ENCODE data around the gene IGF2BP3.
"Not testable (repeated sequence)": the region's sequence is repeated elsewhere in the genome, so short reads cannot be mapped to it uniquely, and the experiment has no call there.

The IGF2BP3 gene

GRCh38 chr7:23422384-23422783 lies 47.9 kb downstream of the IGF2BP3 start:
- no peak for DNase-seq (ENCODE audit: low spot score)

- DNase-seq (ENCODE audit: low spot score), result no peak
Measured at GRCh38 chr7:23419845-23420244, 50.4 kb downstream of the IGF2BP3 start.

DNA sequence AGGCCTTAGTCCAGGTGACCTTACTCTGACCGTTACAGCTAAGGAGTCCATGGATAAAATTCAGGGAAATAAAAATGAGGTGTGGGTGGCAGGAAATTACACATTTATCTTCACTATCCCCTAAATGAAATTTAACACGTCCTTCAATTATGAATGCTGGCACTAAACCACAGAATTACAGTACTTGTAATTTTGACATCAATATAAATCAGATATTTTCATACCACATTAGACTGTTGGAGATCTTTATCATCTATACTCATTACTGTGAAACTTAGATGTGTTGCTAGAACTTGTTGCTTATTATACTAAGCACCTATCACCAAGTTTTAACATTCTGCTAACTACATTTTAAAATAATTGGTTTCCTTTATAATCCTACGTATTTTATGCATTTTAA lies 51.1 kb downstream of the IGF2BP3 start:
- no peak for DNase-seq (ENCODE audit: low spot score)

DNA sequence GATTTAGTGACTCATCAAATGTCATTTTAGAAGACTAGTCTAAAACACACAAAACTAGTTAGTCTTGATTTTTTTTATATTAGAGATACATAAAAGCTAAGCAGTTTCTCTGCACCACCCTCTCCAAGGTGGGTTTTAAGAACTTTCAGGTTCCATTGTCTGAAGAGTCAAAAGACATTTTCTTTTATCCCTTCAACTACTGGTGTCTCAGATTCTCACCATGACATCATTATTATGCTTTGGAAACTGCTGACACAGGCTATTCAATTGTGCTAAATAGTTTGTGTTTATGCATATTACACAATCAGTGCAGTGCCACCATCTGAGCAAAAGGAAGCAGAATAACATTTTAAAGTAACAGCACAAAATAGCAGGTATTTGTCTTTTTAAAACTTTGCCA lies 52.2 kb downstream of the IGF2BP3 start:
- peak; percentile 17 for DNase-seq (ENCODE audit: low spot score)

DNA sequence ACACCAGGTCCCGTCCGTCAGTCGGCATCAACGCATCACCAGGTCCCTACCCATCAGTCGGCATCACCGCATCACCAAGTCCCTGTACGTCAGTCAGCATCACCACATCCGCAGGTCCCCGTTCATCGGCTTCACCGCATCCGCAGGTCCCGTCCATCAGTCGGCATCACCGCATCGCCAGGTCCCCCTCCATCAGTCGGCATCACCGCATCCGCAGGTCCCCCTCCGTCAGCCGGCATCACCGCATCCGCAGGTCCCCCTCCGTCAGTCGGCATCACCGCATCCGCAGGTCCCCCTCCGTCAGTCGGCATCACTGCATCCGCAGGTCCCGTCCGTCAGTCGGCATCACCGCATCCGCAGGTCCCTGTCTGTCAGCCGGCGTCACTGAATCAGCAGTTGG lies 55.1 kb downstream of the IGF2BP3 start:
- DNase-seq (ENCODE audit: low spot score), result no peak

- DNase-seq (ENCODE audit: low spot score), result no peak
Measured at GRCh38 chr7:23410446-23411183, 59.7 kb downstream of the IGF2BP3 start.

DNA sequence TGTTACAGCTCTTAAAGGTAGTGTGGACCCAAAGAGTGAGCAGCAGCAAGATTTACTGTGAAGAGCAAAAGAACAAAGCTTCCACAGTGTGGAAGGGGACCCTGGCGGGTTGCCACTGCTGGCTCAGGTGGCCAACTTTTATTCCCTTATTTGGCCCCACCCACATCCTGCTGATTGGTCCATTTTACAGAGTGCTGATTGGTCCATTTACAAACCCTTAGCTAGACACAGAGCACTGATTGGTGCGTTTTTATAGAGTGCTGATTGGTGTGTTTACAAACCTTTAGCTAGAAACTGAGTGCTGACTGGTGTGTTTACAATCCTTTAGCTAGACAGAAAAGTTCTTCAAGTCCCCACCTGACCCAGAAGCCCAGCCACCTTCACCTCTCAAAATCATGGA lies 63.7 kb downstream of the IGF2BP3 start:
- DNase-seq (ENCODE audit: low spot score), result not testable (repeated sequence)

- no peak for DNase-seq (ENCODE audit: low spot score)
Measured at GRCh38 chr7:23405240-23405618, 65.1 kb downstream of the IGF2BP3 start.

DNA sequence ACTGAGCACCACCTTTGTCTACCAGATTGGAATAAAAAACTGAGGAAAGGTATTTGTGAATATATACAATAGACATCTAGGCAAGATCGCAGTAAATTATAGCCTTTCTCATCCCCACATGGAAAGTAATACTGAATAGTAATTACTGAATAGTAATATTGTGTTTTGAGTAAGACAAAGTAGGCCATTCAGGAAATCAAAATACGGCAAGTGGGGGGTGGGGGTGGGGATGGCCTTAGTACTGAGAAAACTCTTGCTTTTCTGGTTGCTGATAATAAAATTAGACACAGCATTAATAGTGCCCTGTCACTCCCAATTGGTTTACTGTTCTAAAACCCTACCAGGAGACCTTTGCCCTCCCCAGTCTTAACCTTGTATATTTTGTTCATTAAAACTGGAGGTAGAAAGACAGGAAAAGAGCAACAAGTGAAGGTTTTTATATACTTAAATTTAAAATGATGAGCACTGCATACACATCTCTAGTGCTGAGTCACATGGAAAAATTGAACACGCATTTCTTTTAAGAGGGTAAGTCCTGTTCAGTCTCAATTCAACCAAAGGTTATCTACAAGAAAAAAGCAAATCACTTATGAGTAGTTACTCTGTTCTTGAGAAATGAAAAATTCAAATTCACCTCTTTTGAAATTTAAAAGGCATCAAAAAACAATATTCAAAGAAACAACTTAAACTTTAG lies 65.6 kb downstream of the IGF2BP3 start:
- DNase-seq (ENCODE audit: low spot score), result no peak

- DNase-seq (ENCODE audit: low spot score), result no peak
Measured at GRCh38 chr7:23403970-23404369, 66.3 kb downstream of the IGF2BP3 start.

DNA sequence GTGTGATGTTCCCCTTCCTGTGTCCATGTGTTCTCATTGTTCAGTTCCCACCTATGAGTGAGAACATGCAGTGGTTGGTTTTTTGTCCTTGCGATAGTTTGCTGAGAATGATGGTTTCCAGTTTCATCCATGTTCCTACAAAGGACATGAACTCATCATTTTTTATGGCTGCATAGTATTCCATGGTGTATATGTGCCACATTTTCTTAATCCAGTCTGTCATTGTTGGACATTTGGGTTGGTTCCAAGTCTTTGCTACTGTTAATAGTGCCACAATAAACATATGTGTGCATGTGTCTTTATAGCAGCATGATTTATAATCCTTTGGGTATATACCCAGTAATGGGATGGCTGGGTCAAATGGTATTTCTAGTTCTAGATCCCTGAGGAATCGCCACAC lies 72.2 kb downstream of the IGF2BP3 start:
- not testable (repeated sequence) for DNase-seq (ENCODE audit: low spot score)

DNA sequence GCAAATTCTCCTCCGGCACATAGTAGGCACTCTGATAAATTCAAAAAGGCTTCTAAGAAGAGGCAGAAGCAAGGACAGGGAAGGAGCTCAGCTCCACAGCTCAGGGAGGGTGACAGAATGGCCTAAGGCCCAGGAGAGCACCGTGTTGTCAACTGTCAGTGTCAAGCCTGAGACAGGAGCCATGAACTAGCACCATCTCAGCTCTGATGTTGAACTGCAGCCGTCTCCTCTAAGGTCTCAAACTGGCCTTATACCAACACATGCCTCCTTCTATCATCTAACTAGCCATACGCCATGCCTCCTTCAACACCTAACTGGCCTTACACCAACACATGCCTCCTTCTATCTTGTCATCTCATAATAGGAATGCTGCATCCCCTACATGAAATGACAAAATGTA lies 73.0 kb downstream of the IGF2BP3 start:
- no peak for DNase-seq (ENCODE audit: low spot score)

- no peak for DNase-seq (ENCODE audit: low spot score)
Measured at GRCh38 chr7:23396222-23397015, 73.9 kb downstream of the IGF2BP3 start.

DNA sequence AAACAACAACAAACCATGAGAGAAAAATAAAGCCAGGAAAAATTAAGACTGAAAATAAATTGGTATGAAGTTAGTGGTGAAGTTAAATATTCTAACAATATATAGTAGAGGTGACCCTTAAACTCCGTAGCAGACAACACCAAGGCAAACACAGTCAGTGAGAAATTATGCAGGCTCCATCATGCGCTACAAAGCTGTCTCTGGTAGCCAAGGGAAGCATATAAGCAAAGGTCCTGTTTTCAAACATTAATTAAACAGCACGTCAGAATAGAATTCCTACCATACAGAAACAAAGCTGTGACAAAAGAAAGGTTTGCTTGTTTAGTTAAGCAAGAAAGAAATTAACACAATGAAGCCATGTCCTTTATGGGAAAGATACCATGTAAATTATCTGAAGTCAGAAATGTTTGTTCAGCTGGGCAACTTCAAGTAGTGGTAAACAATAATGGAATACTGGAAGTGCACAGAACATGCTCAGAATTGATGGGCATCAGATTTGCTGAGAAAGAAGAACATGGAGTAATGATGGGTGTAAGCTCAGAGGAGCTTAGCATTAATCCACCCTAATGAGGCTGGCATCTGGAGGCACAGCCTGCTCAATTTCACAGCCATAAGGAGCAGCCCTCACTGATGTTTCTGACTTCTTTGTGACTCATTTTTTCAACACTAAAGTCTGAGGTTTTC lies 75.7 kb downstream of the IGF2BP3 start:
- DNase-seq (ENCODE audit: low spot score), result no peak

- no peak for DNase-seq (ENCODE audit: low spot score)
Measured at GRCh38 chr7:23393636-23394035, 76.7 kb downstream of the IGF2BP3 start.

- no peak for DNase-seq (ENCODE audit: low spot score)
Measured at GRCh38 chr7:23389701-23390100, 80.6 kb downstream of the IGF2BP3 start.

DNA sequence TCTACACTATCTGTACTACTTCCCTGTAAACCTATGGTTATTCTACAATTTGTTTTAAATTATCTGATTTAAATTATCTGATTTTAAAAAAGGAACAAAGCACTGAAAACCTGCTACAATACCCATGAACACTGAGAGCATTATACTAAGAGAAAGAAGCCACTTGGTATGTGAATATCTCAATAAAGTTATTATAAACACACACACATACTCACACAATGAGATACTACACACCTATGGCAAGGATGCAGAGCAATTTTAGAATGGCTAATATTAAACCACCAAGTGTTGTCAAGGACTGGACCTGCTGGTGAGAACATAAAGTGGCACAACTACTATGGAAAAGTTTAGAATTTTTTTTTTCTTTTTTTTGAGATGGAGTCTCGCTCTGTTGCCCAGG lies 82.7 kb downstream of the IGF2BP3 start:
- DNase-seq (ENCODE audit: low spot score), result no peak

GRCh38 chr7:23385140-23385539 lies 85.2 kb downstream of the IGF2BP3 start:
- DNase-seq (ENCODE audit: low spot score), result no peak

DNA sequence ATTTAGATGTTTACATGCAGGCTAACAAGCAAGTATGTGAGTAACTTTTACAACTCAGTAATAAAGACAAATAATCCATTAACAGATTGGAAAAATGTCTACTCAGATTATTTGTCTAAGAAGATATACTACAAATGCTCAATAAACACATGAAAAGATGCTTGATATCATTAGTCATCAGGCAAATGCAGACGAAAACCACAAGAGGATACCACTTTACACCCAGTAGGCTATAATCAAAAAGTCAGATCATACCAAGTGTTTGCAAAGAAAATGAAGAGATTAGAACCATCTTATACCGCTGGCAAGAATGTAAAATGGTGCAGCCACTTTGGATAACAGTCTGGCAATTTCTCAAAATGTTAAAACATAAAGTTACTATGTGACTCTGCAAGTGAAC lies 87.1 kb downstream of the IGF2BP3 start:
- no peak for DNase-seq (ENCODE audit: low spot score)

DNA sequence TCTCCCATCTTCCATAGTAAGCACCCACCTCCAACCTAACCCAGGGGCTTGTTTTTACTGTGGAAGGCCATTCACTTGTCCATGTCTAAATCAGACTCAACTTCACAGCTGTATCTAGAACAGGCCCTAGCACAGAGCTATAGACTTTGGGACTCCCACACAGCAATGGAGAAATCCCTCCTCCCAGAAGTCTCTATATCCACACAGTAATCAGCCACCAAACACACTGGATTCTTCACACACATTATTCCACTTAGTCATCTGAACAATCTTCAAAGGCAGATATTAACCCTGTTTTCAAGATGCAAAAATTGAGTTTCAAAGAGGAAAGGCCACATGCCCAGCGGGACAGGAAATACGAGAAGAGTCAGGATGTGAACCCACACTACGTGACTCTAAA lies 89.3 kb downstream of the IGF2BP3 start:
- DNase-seq (ENCODE audit: low spot score), result no peak

GRCh38 chr7:23380556-23380955 lies 89.7 kb downstream of the IGF2BP3 start:
- DNase-seq (ENCODE audit: low spot score), result no peak

GRCh38 chr7:23378996-23379395 lies 91.3 kb downstream of the IGF2BP3 start:
- no peak for DNase-seq (ENCODE audit: low spot score)
